ENCODE results near the gene CENPP. TPM values are rescaled to one million over a fixed set of nuclear protein-coding genes. Genes with fewer than 3 reads are reported as not detected.

Gene CENPP
- total RNA-seq, 1 donor from 2014 or later: 8.6 TPM

- DNase-seq: no peak
Observed at GRCh38 chr9:92482329-92482728, 156.6 kb downstream of the CENPP start, which contains the start of gene ASPN. Gene ASPN (minus strand): TSS chr9:92482506.

- DNase-seq: no peak
Observed at GRCh38 chr9:92482805-92483204, 157.1 kb downstream of the CENPP start.

GRCh38 chr9:92483627-92484545 is 158.1 kb downstream of the CENPP start:
- no peak for DNase-seq

GRCh38 chr9:92484563-92484962 is 158.8 kb downstream of the CENPP start:
- no peak for DNase-seq

GRCh38 chr9:92486371-92486770 is 160.6 kb downstream of the CENPP start:
- DNase-seq: no peak

GRCh38 chr9:92488681-92489550 is 163.2 kb downstream of the CENPP start:
- DNase-seq: no peak

- no peak for DNase-seq
Observed at GRCh38 chr9:92492781-92493401, 167.1 kb downstream of the CENPP start.

- DNase-seq: no peak
Observed at GRCh38 chr9:92493749-92494387, 168.1 kb downstream of the CENPP start.

- no peak for DNase-seq
Observed at GRCh38 chr9:92494856-92495255, 169.1 kb downstream of the CENPP start.

GRCh38 chr9:92496396-92497176 is 170.8 kb downstream of the CENPP start:
- DNase-seq: no peak

GRCh38 chr9:92499701-92500100 is 173.9 kb downstream of the CENPP start:
- no peak for DNase-seq

- no peak for DNase-seq
Observed at GRCh38 chr9:92500725-92501124, 175.0 kb downstream of the CENPP start.

GRCh38 chr9:92501671-92502393 is 176.1 kb downstream of the CENPP start:
- DNase-seq: no peak

- DNase-seq: no peak
Observed at GRCh38 chr9:92503156-92503555, 177.4 kb downstream of the CENPP start.

- DNase-seq: no peak
Observed at GRCh38 chr9:92504881-92505280, 179.1 kb downstream of the CENPP start.

GRCh38 chr9:92506184-92506857 is 180.6 kb downstream of the CENPP start:
- no peak for DNase-seq

GRCh38 chr9:92507005-92507404 is 181.3 kb downstream of the CENPP start:
- DNase-seq: no peak

GRCh38 chr9:92507496-92507895 is 181.7 kb downstream of the CENPP start:
- no peak for DNase-seq

GRCh38 chr9:92508018-92508820 is 182.5 kb downstream of the CENPP start:
- DNase-seq: no peak

All from occipital lobe (tissue), 2 donors.